ENCODE measurements around the gene RSRC1.

The RSRC1 gene

DNA sequence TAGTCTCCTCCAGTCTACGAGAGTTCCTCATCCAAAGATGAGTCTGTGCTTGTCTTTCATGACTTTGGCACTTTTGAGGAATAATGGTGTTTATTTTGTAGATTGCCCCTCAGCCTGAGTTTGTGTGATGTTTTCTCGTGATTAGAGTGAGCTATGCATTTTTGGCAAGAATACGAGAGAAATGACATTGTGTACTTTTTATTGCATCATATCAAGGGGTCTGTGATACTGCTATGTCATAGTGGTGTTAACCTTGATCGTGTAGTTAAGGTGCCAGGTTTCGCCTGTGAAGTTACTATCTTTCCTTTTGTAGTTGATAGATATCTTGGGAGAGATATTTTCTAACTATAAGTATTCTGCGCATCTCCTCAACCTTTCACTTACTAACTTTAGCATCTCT, 18.9 kb downstream of the RSRC1 start:
- DNase-seq (ENCODE audit: low read depth) = no peak

DNA sequence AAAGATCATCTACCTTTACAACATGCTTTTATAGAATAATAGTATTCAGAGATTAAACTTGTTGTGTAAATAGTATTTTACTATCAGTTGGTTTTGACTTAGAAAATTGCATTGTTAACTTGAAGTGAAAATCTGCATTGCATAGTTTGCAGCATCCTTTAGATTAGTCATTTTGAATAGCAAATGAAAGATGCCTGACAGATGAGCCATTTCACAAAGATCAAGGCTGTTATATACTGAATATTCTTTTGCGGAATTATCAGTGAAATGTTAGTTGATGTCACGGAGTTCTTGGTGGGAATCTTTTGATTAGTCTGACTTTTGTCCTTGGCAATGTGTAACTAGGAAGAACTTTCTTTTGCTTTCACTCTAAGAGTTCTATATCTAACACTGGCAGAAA, 24.5 kb downstream of the RSRC1 start:
- no peak for DNase-seq (ENCODE audit: low read depth)

DNA sequence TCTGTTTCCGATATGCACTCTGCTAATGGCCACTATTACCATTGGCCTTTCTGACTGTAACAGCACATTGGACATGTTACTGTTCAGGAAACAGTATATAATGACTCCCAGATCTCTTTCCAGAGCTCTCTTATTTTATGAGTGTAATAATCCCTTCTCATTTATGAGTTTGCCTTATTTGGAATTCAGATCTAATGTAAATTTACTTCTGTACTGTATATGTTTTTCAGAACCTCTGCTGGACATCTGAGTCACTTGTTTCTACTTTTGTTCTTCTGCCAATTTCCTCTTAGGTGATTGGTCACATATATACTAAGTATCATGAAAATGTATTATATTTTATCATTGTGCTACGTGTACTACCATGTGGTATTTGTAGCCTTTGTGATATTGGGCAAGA, 30.5 kb downstream of the RSRC1 start:
- no peak for DNase-seq (ENCODE audit: low read depth)

DNA sequence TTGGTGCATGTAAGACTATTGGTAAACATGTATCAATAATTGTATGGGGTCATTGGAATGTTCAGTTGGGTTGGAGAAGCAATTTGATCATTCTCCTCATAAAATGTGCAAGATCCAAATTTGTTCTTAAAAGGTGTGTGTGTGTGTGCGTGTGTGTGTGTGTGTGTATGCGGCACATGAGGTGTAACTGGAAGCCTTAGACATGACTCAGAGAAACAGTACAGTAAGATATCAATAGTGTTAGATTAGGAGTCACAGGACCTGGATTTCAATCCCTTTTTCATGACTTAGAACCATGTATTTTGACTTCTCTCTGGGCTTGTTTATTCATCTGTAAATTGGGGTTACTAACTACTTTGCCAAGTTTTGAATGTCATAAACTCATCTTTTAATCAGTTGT, 38.3 kb downstream of the RSRC1 start:
- DNase-seq (ENCODE audit: low read depth) = no peak

DNA sequence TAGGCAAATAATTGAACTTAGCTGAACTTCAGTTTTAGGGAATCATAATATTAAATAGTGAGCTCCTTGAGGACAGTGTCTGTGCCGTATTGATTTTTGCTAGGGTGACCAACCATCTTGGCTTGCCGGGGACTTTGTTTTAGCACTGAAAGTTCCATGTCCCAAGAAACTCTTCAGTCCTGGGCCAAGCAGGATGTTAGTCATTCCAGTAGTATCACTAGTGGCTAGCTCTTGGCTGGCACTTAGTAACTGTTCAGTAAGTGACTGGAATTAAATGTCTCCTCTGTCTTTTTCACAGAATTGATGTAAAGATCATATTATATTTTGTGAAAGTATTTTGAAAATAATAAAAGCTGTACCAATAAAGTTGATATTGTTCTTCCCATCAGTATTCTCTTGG, 42.3 kb downstream of the RSRC1 start:
- DNase-seq (ENCODE audit: low read depth) = no peak

DNA sequence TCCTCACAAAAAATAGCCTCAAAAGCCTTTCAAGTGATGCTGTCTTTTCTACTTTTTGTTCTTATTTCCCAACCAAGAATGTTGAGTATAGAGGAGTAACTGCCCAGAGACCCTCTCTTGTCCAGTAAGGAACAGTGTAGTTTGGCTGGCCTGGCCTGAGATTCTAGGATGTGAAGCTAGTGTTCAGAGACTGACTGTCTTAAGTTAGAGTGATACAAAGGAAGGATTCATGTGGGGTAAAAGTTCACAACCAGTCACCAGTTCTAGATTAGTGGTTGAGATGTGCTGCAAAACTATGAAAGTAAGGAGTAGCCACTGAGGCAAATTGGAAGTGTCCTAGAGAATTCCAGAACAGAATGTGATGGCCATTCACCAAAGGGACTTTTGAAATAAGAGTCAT, 49.1 kb downstream of the RSRC1 start:
- no peak for DNase-seq (ENCODE audit: low read depth)

DNA sequence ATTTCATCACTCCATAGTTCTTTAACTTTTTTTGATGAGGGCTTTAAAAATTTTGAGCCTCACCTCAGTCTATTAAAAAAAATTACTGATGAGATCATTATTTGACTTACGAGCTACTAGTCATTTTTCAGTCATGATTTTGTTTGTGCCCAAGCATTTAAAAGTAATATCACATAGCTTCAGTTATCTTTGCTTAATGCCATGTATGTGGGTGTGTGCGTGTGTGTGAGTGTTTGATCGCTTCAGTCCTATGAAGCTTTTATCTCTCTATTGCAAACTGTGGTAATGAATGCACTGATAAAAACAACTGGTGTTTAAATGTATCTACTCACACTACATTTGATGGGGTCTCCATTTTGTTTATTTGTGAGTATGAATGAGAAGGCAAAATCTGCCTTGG, 49.8 kb downstream of the RSRC1 start:
- DNase-seq (ENCODE audit: low read depth) = no peak

DNA sequence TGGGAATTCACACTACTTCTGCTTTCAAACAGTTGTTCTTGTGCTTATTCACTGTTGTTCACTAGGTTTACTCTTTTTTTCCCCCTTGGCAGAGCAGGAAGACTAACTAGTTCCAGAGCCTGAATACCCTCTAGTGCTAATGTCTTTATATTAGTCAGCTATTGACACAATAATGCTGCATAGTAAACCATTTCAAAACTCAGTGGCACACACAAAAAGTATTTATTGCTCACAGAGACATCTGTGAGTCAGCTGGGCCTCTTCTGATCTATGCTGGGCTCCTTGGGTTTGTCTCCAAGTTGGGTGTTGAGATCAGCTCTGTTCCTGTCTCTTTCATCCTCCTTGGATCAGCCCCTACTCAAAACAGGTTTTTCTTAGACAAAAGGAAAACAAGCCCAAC, 51.1 kb downstream of the RSRC1 start:
- no peak for DNase-seq (ENCODE audit: low read depth)

DNA sequence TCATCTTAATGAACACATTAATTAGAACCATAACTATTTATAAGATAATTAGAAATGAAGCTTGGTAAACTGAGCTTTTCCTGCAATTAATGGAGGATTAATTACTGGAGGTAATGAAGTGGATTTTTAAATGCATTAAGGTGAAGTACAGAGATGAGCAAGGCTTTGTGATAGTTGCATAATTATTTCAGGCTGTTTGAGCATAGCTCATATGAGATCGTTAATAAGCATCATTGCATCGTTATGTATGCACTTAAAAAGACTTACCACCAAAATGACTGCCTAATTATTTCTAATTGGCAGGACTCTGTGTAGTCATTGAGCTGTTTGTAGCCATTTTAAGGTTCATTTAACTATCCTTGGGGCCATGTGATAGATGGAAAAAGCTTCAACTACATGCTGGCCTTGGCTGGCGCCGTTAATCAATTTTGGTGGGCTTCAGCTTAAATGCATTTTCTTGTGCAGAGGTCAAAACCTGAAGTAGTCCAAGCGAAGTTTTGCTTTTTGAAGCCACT, 55.3 kb downstream of the RSRC1 start:
- DNase-seq (ENCODE audit: low read depth) = no peak

DNA sequence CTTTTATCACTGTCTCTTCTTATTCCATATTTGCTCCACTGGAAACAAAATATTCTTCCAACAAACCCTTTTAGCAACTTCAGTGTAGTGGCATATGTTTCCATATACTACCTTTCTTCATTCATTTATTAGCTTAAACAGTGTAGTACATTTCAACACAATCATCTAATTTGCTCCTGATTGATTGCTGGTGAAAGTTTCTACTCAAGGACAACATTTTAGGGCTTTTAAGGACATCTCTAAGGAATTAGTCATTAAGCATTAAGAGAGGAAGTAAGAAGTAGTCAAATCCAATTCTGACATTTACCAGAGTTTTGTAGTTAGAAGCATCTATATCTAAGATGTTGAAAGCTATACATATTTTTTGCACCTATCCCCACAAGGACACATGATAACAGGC, 55.8 kb downstream of the RSRC1 start:
- no peak for DNase-seq (ENCODE audit: low read depth)

DNA sequence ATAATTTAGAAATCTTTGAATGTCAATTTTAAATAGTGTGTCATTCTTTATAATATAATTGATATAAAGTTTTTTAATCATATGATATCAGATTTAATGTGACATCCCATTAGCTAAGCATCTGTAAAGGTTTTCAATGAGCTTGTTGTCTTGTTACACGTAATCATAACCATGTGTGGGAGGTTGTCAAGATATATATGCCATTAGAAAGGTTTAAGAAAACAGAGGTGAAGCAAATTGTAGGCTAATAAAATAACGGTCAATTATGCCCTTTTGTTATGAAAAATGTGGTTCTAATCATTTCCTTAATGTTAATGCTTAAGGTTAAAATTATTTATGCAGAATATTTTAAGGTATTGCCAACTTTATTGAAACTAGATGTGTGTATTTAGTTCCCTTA, 56.3 kb downstream of the RSRC1 start:
- no peak for DNase-seq (ENCODE audit: low read depth)

DNA sequence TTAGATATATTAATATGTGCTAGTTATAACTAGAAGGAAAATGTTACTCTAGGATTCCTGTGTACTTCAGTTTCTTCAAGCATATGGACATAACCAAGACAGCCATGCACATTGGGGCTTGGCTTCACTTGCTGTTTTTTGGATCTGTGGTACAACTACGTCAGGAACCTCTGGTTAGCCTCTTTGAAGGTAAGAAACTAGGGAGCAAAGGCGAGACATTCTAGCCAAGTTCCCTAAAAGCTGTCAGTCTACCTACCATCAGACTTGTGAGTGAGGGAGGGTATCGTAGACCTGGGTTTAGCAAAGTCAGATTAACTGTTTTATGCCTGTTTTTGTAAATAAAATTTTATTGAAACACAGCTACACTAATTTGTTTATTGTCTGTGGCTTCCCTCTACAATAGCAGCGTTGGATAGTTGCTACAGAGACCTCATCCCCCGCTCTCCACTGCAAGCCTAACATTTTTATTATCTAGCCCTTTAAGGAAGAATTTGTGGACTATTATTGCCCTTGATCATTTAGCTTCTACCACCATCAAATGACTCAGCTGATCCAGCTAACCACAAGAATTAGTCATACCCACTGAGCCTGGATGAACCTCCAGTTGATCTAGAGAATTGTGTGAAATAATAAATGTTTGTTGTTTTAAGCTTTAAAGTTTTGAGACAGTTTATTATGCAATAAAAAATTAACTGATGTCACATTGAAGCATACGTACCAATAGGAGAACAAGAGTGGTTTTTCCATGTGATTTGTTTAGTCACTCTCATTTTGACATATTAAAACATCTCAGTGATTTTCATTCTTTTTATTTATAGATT, 58.1 kb downstream of the RSRC1 start:
- no peak for DNase-seq (ENCODE audit: low read depth)

DNA sequence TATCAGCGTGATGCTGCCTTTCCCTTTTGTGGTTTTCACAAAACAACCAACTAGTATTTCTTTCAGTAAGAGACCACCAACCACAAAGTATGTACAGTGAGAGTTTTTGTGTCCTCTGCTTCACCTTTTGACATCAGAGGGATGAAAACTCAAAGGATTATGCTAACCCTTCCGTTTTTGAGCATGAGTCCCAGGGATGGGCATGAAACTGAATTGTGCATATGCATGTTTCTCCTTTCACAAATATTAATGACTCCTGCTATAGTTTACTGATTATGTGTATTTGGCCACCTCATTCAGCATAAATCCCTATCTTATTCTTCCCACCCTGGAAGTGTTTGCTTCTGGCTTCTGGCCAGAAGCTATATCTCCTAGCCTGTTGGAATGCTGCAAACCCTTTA, 59.2 kb downstream of the RSRC1 start:
- DNase-seq (ENCODE audit: low read depth) = no peak

DNA sequence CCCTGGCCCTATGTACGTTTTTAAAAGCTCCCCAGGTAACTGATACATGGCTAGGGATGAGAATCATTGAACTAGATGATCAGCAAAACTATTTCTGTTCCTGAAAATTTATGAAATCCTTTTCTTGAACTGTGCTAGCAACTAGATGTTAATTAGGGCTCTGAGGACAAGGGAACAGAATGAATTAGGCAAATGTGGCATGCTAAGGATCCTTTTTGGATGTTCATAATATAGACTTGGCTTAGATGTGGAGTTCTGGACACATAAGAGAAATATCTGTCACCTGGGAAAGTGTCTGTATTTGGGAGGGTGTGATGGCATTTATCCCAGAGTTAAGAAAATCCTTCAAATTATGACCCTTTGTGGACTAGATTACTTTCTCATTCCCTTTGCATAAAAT, 71.2 kb downstream of the RSRC1 start:
- DNase-seq (ENCODE audit: low read depth) = no peak

DNA sequence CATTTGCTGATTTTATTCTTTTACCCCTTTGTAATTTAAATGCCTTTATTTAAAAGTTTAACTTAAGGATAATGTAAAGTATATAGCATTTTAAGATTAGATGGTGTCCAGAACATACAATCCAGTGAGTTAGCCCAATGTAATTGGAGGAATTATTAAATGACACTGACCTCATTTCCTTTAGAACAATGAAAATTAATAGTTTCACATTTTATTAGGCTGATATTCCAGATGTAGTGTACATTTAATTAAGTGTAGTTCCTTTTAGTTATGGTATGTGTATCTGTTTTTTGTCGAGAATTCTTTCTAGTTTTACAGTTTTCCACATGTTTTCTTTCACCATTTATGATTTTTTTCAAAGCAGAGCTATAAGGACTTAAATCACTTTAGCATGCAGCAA, 75.8 kb downstream of the RSRC1 start:
- no peak for DNase-seq (ENCODE audit: low read depth)

DNA sequence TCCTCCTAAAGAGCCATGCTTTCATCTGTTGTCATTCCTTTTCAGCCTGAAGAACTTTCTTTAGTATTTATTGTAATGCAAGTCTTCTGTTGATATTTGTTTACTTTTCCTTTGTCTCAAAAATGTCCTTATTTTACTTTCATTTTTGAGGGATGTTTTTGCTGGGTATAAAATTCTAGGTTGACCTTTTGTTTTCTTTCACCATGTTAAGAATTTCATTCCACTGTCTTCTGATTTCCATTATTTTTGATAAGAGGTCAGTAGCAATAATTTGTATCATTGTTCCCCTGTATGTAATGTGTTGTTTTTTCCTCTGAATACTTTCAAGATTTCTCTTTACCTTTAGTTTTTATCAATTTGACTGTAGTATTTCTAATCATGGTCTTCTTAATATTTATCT, 91.1 kb downstream of the RSRC1 start:
- no peak for DNase-seq (ENCODE audit: low read depth)

DNA sequence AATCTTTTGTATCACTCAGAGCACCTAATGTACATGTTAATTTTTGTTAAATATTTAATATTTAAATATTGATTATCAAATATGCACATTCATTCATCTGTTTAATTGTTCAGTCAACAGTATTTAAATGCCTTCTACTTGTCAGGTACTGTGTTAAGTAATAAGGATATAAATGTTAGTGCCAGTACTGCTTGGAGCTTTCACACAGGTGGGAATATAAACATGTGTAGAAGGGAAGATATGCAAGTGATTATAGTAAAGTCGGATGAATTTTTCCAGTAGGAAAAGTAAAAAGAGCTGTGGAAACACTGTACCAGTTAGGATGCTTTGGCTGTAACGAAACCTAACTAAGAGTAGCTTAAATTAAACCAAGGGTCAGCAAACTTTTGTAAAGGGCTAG, 95.4 kb downstream of the RSRC1 start:
- DNase-seq (ENCODE audit: low read depth) = no peak

DNA sequence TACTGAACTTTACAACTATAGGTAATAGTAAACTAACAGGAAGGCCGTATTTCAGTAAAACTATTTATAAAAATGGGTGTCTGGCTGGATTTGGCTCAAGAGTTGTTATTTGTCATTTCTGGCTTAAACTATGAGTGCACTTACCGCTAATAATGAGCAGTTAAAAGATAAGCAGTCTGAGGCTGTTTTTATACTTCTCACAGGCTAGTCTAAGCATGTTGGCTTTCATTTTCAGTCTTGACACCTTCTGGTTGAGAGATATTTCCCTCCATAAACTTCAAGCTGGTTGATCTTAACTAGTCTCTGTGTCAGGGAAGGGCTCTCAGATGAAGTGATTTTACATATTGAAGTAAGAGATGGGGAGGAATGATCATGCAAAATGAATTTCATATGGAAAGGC, 96.1 kb downstream of the RSRC1 start:
- no peak for DNase-seq (ENCODE audit: low read depth)

DNA sequence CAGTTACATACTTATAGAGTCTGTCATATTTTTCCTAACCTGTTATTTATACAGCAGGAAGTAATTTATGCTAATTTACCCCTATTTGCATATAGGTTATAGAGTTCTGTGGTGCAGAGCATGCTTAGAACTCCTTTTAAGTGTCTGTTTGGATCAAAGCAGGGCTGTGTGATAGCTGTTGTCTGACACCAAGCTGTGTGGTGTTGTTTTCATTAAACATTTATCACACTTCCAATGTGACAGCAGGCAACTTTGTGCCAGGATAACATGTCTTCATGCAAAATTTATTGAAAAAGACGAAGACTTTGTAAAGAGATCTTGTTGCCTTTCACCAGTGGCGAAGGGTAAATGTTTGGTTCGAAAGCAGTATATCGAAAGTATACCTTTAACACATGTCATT, 100.2 kb downstream of the RSRC1 start:
- DNase-seq (ENCODE audit: low read depth) = no peak

DNA sequence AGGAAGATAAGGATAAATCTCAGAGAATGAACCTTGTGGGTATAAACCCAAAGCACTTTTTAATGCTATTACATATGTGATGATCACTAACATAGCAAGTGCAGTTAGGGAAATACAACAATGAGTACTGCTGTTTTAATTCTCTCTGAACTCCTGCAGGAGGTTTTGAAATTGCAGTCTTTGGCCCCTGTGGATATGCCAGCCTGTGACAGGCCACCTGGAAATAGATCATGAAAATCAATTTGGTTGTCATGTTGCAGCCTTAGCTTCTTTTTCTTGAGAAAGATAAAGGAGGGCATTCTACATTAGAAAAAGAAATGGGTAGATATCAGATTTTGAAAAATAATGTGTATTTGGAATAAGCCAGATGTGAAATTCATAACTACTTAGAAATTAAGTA, 103.6 kb downstream of the RSRC1 start:
- DNase-seq (ENCODE audit: low read depth) = no peak

DNA sequence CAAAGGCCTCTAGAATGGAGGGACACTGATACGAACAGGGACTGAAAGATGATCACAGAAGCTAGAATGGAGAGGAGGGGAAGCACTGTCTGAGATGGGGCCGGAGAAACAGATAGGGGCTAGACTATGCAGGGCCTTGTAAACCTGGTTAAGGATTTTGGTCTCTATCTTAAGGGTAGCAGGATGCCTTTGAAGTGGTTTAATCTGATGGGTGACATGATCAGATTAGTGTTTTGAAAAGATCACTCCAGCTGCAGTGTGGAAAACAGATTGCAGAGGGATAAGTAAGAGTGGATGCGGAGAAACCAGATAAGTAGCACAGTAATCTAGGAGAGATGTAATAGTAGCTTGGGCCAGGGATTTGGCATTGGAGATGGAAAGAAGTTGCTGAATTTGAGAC, 108.1 kb downstream of the RSRC1 start:
- no peak for DNase-seq (ENCODE audit: low read depth)

DNA sequence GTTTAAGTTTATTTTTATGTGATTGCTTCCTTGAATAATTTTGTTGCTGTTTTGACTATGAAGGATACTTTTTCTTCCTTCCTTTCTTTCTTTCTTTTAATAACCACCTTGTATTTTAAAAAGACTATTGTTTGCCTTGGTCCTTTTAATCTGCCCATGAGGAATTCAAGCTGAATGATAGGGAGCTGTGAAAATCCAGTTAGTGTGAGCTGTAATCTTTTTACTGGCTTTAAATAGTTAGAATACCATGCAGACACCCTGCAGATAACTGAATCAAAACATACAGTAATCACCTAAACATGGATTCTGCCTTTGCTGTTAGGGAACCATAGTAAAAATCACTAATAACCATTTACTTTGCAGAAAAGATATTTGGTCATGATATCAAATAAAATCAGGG, 110.7 kb downstream of the RSRC1 start:
- DNase-seq (ENCODE audit: low read depth) = no peak

DNA sequence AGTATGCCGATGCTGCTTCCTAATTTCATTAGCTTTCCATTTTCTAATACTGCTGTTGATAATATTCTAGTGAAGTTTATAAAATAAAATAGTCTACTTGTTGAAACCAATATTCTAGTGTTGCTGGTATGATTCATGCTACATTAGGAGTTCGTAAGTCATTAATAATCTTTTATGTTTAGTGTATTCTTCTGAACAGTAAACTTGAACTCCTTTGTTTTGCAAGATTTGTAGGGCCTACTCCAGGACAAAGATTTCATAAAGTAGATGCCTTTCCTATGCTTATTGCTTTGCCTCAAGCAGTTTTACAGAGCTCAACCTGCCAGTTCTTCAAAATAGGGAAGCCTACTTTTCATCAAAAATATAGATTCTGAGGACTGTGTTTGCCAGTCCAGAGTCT, 111.5 kb downstream of the RSRC1 start:
- no peak for DNase-seq (ENCODE audit: low read depth)

DNA sequence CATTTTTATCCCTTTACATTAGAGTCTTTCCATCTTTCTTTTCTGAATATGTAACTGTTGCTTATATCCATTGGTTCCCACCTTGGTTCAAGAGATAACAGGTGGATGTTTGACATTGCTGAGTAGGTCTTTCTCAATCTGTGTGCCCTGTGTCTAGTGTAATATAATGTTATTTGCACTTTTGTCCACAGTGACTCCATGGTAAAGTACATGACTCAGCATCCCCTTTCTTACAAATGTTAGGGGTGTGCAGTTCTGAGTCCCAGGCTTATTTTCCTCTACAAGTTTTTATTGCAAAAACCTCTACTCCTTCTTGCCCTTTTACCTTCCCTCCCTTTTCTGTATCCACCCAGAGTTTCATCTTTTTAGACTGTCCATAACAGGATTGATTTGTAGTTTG, 116.5 kb downstream of the RSRC1 start:
- no peak for DNase-seq (ENCODE audit: low read depth)
